ENCODE data around the gene NDUFB10.

NDUFB10 gene

DNA sequence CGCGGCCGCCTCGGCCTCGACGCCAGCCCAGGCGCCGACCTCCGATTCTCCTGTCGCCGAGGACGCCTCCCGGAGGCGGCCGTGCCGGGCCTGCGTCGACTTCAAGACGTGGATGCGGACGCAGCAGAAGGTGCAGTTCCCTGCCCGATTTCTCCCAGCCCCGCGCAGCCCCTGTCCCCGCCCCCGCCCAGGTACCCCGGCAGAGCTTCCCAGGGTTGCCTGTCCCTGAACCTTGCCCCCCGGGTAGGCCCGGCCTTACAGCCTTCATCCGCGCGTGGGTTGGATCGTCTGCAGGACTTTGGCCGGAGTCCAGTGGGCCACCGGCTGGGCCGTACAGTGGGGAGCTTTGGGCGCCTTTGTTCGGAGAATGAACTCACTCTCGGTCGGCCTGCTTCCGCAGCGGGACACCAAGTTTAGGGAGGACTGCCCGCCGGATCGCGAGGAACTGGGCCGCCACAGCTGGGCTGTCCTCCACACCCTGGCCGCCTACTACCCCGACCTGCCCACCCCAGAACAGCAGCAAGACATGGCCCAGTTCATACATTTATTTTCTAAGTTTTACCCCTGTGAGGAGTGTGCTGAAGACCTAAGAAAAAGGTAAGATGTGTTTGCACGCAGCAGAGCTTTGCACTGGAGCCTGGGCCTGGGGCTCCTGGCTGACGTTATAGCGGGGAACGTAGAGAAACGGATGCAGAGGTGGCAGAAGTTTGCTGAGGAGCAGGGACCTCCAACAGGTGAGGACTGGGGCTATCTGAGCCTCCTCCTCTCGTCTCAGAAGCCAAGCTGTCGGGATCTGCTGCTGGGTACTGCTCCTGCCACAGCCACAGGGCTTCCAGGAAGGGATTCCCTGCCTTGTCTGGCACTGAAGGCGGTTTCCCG, 25.2 kb downstream of the NDUFB10 start:
- DNase-seq (ENCODE audit: low spot score): no peak

DNA sequence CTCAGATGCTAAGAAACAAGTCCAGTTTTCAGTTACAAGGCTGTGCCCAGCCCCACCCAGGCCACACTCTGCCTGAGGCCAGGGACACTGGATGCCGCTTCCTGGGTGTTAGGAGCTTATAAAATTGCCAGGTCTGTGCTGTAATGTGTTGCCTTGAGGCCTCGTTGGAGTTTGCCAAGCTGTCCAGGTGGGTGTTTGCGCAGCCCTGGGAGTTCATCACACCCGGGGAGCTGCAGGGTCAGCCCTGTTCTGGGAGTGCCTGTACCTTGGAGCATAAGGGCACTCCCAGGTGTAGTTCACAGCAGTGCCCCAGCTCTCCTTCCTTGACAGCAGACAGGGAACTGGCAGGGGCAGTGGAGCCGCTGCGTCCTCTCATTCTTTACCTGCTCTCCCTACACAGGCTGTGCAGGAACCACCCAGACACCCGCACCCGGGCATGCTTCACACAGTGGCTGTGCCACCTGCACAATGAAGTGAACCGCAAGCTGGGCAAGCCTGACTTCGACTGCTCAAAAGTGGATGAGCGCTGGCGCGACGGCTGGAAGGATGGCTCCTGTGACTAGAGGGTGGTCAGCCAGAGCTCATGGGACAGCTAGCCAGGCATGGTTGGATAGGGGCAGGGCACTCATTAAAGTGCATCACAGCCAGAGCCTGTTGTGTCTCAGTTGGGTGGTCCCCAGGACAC, 26.3 kb downstream of the NDUFB10 start:
- no peak for DNase-seq (ENCODE audit: low spot score)

DNA sequence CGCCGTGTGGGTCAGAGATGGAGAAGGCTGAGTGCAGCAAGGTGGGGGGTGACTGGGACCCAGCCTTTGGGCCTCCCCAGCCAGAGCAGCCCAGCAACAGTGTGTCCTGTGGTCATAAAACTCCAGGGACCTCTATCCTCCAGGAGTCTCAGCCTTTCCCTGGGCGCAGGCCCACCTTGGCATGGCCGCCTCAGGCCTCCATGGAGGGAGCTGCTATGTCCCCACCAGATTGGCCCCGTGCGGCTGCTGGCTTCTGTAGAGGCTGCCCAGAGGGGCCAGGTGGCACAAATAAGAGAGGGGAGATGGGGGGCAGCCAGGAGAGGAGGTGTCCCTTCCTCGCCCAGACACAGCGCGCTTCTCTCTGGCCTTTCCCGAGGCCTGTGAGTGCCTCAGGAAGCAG, 27.9 kb downstream of the NDUFB10 start:
- no peak for DNase-seq (ENCODE audit: low spot score)

DNA sequence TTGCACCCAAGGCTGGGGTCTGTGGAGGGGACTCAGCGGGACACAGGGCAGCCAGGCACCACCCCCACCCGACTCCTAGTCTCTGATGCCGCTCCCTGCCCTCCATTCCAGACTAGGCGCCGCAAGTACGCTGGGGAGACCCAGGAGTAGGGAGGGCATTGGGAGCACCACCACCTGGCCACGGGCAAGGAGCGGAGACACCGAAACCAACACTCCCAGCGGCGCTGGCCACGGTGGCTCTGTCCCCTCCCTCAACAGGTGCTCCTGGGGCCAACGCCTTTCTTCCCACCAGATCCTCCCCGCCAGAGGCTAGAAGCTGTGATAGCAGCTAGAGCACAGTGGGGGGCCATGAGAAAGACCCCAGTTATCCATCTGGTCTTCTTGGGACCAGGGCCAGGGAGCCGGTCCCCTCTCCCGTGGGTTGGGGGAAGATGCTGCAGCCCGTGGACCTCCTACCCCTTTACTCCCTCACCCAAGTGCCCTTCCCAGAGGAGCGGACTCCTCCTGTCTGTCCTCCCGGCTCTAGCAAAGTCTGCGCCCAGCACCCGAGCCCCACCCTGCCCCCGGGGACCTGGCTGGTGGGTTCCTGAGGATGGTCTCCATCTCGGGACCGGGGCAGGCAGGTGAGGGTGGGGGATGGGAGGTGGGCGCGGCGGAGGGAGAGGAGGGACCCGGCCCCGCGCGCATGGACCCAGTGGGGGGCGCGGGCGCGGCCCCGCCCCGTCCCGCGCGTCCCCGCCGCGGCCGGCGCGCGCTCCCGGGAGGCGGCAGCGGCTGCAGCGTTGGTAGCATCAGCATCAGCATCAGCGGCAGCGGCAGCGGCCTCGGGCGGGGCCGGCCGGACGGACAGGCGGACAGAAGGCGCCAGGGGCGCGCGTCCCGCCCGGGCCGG, 30.1 kb downstream of the NDUFB10 start, which contains the start of gene SYNGR3:
TSS of gene SYNGR3 (plus strand) at position 762 of the 892 bp plus-strand sequence. CDS start 133 bp downstream, outside the sequence.
- no peak for DNase-seq (ENCODE audit: low spot score)

DNA sequence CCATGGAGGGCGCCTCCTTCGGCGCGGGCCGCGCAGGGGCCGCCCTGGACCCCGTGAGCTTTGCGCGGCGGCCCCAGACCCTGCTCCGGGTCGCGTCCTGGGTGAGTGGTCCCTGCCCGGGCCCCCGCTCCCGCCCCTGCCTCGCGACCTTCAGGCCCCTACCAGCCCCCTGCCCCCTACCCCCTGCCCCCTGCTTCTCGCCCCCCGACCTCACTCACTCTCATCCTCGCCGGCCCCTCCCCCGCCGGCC, 30.7 kb downstream of the NDUFB10 start:
- no peak for DNase-seq (ENCODE audit: low spot score)

DNA sequence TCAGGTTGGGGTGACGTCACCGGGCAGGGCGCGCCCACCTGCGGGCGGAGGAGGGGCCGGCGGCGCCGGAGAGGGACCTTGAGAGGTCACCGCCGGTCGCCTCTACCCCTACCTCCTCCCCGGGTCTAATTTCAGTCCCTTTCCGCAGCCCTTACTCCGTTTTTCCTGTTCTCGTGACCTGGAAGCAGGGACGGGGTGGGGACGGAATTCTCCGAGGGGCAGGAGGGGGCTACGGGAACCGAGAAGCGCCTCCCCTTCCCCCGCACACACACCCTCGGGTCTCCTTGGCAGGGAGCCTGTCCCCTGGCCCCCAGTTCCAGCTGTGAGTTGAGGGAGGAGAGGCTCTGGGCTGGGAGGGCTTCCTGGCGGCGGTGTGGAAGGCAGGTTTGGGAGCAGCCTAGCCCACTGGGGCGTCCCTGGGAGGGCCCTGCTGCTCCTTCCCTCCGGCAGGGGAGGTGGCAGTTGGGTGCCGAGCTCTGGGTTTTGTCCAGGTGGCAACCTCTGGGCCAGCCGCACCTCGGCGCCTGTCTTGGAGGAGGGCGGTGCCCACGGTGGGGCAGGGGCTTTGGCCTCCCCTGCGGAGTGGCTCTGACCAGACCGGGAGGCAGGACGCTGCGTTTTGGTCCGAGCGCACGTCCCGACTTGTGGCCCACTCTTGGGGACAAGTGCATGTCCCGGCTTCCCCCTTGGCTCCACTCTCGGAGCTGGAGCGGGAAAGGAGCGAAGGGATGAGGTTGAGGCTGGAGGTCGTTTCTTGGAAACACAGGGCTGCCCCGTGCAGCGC, 31.2 kb downstream of the NDUFB10 start:
- DNase-seq (ENCODE audit: low spot score): no peak

DNA sequence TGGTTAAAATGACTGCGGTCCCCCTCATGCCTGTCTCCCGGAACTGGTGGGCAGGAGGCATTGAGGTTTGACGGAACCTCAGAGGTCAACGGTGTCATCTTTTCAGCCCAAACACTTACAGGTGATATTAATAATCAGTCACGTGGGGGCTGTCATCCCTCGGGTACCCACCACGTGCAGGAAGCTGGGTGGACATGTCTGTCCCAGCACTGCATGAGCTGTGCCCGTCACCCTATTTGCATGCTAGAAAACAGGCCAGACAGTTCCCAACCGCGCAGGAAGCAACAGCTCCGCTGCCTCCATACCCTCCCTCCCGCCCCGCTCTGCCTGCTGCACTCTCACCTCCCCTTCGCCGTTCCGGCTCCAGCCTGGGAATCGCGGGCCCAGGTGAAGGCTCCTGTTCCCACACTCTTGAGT, 31.8 kb downstream of the NDUFB10 start:
- peak; percentile 44 for DNase-seq (ENCODE audit: low spot score)

DNA sequence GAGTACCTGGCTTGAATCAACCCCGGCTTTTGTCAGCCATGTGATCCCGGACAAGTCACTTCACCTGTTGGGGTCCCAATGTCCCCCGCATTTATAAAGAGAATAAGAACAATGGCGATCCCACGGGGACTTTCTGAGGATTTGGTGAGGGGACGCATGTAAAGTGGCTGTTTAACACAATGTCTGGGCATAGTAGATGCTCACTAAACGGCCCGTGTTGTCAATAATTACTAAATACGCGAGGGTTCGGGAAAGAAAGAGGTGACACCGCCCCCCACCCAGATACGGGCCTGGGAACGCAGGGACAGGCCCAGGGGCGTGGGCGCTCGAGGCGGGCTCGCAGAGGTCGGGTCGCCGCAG, 32.2 kb downstream of the NDUFB10 start:
- DNase-seq (ENCODE audit: low spot score): no peak

DNA sequence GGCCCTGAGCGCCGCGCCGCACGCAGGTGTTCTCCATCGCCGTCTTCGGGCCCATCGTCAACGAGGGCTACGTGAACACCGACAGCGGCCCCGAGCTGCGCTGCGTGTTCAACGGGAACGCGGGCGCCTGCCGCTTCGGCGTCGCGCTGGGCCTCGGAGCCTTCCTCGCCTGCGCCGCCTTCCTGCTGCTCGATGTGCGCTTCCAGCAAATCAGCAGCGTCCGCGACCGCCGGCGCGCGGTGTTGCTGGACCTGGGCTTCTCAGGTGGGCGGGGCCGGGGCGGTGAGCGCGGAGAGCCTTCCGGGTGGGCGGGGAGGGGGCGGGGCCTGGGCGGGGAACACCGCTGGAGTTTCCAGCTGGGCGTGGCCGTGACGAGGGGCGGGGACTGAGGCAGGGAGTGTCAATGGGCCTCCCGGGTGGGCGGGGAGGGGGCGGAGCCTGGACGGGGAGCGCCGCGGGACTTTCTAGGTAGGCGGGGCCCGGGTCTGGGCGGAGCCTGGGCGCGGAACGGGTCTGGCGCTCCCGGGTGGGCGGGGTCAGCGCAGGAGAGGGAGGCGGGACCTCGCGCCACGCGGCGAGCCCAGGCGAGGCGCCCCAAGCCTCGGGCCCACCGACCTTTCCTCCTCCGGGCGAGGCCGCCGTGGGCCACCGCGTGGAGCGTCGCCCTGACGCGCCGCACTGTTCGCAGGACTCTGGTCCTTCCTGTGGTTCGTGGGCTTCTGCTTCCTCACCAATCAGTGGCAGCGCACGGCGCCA, 32.8 kb downstream of the NDUFB10 start:
- DNase-seq (ENCODE audit: low spot score): peak; percentile 98

DNA sequence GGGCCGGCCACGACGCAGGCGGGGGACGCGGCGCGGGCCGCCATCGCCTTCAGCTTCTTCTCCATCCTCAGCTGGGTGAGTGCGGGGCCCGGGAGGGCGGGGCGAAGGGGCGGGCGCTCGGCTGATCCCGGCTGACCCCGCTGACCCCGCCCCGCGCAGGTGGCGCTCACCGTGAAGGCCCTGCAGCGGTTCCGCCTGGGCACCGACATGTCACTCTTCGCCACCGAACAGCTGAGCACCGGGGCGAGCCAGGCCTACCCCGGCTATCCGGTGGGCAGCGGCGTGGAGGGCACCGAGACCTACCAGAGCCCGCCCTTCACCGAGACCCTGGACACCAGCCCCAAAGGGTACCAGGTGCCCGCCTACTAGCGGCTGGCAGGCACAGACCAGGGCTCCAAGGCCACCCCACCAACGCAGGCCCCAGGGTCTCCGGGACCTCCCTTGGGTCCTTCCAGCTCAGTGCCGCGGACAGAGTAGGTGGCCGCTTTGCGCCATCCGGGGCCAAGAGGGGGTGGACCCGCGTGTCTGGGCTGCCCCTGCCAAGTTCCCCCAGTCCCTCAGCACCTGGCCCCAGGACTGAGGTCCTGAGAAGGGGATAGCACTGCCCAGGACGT, 33.5 kb downstream of the NDUFB10 start:
- no peak for DNase-seq (ENCODE audit: low spot score)

DNA sequence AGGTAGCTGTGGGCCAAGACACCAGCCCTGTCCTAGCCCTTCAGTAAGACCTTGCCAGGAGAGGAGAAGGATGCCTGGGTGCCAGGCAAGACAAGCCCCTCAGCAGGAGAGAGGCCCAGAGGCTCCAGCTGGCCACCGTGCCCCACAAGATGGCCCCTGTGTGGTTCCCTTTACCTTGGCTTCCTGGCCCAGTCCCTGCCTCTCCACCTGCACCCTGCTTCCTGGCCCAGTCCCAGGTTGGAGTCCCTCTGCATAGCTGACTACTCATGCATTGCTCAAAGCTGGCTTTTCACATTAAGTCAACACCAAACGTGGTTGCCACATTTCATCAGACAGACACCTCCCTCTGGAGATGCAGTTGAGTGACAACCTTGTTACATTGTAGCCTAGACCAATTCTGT, 34.4 kb downstream of the NDUFB10 start:
- no peak for DNase-seq (ENCODE audit: low spot score)

DNA sequence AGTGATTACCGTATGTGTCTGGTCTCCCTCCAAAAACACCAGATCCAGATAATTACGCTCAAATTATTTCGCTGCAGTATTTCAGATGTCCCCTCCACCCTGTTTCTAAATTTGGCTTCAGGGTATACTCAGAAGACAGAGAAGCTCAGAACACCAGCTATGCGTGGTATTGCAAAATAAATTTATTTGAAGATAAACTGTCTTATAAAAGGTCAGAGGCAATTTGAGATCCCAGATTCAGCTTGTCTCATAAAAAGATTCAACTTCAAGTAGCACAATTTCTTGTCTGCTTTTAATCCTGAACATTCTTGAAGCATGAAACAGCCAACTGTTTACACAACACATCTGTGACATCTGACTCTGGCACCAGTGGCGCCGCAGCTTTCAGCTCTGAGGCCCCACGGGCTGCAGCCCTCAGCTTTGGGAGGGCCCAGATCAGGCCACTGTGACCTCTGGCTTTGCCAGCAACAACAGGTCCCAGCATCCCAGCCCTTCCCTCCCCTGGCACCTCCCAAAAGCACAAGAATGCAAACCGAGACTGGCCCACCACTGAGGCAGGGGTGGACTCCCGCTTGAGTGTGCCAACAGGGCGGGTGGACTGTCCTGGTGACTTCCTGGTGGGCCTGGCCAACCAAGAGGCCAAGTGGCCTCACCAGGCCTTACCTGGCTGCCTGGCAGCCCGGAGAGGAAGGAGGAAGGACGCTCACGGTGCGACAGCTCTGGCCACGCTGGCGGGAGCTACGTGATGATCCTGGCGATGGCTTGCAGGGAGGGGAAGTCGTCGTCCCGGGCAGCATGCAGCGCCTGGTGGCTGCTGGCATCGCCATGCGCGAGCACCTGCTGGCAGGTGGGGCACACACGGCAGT, 38.4 kb downstream of the NDUFB10 start:
- no peak for DNase-seq (ENCODE audit: low spot score)

DNA sequence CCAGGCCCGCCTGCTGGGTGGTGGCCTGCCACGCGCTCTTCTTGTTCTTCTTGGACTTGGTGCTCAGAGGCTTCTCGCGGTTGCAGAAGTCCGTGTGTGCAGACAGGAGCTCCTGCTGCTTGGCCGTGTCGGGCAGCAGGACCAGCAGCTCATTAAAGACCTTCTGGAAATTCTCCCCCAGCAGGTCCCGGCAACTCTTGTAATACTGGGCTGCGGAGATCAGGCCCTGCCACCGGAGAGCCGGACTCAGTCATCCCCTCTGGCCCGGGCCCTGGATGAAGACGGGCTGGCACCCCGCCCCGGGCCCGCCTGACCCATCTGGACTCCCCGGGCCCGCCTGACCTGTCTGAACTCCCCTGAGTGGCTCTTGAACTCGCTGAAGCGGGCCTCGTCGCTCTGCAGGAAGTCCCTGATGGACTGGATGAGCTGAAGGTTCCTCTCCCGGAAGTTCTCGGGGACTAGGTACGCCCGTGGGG, 39.1 kb downstream of the NDUFB10 start:
- no peak for DNase-seq (ENCODE audit: low spot score)

DNA sequence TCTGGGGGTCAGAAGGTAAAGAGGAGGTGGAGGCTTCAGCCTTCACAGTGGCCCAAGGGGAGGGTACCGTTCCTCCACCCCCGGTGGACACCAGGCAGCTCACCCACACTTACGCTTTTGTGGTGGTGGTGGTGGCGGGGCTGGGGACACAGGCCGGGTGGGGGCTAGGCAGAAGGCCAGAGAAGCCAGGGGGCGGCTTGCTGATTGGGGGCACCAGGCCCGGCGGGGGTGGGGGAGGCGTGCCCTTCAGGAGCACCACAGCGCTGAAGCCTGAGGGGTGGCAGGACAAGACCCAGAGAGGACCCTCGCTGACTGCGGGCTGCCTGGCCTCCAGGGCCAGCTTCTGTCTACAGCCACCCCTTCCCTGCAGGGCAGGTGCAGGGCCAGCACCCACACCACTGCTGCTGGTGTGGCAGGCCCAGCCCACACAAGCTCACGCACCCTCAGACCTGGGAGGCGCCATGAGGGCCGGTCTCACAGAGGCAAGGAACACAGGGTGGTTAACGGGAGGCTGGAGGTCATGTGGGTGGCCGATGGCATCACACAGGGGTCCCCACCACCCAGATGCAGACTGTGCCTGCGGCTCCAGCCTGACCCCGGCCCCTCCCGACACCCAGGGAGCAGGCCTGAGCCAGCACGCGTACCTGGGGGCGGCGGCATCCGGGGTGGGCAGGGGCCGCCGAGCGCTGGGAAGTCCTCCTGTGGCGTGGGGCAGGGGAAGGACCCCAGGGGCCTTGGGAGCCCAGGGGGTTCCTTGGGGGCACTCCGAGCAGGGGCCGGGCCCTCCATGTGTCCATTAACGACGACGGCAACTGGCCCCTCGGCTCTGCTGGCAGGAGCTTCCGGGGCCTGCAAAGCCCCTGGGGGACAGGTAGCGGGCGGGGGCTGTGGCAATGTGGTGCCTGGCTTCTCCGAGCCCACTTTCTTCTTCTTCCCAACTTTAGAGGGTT, 39.8 kb downstream of the NDUFB10 start:
- no peak for DNase-seq (ENCODE audit: low spot score)

DNA sequence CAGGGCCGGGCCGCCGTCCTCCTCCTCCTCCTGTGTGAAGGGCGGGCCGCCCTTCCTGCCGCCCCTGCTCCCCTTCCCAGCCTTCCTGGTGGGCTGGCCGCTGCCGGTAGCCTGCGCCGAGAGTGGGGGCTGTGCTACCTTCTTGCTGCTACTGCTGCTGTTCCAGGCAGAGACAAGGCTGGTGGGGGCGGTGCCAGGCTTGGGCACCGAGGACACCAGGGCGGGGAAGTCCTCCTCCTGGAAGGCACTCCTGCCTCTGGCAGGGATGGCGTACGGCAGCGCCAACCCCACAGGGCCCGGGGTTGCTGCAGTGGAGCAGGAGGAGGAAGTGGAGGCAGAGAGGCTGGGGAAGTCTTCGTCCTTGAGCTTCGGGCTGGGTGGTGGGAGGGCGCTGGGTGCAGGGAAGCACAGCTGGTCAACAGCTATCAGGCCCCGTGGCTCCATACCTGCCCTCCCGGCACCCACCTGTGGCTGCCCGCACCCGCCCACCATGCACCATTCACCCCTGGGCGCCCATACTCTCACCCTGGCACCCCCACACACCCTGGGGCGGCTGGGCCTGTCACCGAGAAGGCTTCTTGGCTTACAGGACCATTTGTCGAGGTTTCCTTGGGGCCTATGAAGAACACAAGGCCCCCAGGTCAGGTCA, 40.7 kb downstream of the NDUFB10 start:
- no peak for DNase-seq (ENCODE audit: low spot score)

DNA sequence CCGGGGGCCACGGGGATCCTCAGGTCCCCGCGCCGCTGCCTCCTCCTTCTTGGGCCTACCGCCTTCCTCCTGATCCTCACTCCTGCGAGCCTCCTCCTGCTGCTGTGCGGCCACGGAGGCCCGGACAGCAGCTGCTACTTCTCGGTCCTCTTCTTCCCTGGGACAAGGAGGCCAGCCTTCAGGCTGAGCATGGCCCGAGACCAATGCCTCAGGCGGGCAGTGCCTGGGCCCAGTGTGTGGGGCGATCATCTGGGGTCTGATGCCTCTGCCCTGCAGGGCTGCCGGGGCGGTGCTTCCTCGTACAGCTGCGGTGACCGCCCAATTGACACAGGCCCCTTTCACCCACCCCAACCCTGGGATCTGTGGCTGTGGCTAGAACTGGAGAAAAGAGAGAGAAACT, 41.7 kb downstream of the NDUFB10 start:
- no peak for DNase-seq (ENCODE audit: low spot score)

DNA sequence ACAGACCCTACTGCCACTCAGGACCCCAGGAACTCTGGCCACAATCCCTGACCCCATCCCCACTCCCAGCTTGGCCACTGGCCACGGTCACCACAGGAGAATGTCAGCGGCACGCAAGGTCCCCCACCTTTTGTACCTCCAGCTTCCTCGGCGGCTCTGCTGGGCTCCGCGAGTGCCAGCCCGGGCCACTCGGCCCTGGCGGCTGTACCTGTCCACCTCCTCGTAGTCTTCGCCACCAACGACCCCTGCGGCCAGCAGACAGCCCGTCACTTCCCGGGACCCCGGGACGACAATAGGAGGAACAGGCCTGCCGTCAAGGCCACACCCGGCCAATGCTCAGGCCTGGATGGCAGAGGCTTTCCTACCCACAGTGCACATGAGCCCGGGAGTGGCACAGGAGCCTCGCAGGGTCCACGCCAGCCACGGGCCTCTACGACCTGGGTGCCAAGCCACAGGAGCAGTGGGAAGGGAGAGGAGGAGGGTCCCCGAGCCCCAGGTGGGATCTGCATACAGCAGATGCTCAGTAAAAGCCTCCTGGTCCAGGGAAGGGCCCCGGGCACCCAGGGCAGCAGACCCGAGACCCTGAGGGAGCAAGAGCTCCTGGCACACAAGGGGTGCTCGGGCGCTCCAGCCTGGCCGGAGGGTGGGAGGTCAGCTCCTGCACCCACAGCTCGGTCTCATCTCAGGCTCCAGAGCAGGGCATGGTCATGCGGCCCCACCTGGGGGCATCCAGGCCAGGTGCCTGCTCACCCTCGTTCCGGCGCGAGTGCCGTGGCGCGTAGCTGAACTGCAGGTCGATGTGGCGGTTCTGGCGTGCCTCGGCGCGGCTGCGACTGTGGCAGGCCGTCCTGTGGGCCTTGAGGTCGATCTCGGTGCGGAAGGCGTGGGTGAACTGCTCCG, 42.4 kb downstream of the NDUFB10 start:
- DNase-seq (ENCODE audit: low spot score): no peak

All from CD4-positive, alpha-beta T cell treated with Interleukin-6 at 100 ng/mL for 8 hours (primary cell).